GM06990 (cell line): ENCODE measurements around the gene GRIN3B.

Experiments
- DNase-seq: peaks from one replicate; pipeline ENCODE4 v3.0.0-alpha.2; 2011; ENCODE audit not compliant: insufficient read length; ENCODE audit errors: extremely low read depth
- H3K27me3 ChIP-seq: replicated peaks from 2 replicates; pipeline ENCODE4 v1.6.0; 2011; ENCODE audit warnings: low read length; ENCODE audit not compliant: control insufficient read depth, insufficient read depth
- H3K36me3 ChIP-seq: 2 replicates; pipeline ENCODE4 v1.5.1; 2011; ENCODE audit warnings: low read length; ENCODE audit not compliant: control insufficient read depth, insufficient read depth
- H3K4me3 ChIP-seq: replicated peaks from 2 replicates; pipeline ENCODE4 v1.5.1; 2011; ENCODE audit warnings: low read depth, mild to moderate bottlenecking, control low read depth, low read length
- TF ChIP-seq, protein P1 (sequence below): IDR thresholded peaks from 2 replicates; pipeline ENCODE4 v1.5.1; 2011; ENCODE audit warnings: low read length, control low read depth, mild to moderate bottlenecking, inconsistent platforms; ENCODE audit not compliant: insufficient read depth, poor library complexity, severe bottlenecking

The GRIN3B gene, protein sequence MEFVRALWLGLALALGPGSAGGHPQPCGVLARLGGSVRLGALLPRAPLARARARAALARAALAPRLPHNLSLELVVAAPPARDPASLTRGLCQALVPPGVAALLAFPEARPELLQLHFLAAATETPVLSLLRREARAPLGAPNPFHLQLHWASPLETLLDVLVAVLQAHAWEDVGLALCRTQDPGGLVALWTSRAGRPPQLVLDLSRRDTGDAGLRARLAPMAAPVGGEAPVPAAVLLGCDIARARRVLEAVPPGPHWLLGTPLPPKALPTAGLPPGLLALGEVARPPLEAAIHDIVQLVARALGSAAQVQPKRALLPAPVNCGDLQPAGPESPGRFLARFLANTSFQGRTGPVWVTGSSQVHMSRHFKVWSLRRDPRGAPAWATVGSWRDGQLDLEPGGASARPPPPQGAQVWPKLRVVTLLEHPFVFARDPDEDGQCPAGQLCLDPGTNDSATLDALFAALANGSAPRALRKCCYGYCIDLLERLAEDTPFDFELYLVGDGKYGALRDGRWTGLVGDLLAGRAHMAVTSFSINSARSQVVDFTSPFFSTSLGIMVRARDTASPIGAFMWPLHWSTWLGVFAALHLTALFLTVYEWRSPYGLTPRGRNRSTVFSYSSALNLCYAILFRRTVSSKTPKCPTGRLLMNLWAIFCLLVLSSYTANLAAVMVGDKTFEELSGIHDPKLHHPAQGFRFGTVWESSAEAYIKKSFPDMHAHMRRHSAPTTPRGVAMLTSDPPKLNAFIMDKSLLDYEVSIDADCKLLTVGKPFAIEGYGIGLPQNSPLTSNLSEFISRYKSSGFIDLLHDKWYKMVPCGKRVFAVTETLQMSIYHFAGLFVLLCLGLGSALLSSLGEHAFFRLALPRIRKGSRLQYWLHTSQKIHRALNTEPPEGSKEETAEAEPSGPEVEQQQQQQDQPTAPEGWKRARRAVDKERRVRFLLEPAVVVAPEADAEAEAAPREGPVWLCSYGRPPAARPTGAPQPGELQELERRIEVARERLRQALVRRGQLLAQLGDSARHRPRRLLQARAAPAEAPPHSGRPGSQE

DNA sequence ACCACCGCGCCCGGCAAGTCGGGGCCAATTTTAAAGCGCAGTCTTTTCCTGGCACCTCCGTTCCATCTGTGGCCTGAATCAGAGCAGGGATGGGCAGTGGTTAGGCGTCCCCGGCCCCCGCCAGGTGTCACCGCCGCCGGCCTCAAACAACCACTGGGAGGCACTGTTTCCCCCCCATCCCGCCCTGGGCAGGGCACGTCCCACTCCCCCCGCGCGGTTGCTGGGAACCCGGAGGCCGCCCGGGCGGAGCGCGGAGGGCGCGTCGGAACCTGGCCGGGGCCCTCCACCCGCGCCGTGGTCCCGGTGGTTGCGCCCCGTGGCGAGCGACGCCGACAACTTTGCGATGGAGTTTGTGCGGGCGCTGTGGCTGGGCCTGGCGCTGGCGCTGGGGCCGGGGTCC, at the start of gene GRIN3B:
Gene GRIN3B (plus strand): TSS at position 325 of the 400 bp plus-strand sequence. CDS start 19 bp downstream, at position 344.
- no peak for DNase-seq
- H3K27me3 ChIP-seq, result no peaks in the 10 kb centered on the region; the same call in 1 of the 2 replicates
- TF ChIP-seq, protein P1, sequence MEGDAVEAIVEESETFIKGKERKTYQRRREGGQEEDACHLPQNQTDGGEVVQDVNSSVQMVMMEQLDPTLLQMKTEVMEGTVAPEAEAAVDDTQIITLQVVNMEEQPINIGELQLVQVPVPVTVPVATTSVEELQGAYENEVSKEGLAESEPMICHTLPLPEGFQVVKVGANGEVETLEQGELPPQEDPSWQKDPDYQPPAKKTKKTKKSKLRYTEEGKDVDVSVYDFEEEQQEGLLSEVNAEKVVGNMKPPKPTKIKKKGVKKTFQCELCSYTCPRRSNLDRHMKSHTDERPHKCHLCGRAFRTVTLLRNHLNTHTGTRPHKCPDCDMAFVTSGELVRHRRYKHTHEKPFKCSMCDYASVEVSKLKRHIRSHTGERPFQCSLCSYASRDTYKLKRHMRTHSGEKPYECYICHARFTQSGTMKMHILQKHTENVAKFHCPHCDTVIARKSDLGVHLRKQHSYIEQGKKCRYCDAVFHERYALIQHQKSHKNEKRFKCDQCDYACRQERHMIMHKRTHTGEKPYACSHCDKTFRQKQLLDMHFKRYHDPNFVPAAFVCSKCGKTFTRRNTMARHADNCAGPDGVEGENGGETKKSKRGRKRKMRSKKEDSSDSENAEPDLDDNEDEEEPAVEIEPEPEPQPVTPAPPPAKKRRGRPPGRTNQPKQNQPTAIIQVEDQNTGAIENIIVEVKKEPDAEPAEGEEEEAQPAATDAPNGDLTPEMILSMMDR, result peak; percentile 62
- no peaks in the 10 kb centered on the region for H3K36me3 ChIP-seq
- H3K4me3 ChIP-seq, result no peak within 1 kb of the TSS

DNA sequence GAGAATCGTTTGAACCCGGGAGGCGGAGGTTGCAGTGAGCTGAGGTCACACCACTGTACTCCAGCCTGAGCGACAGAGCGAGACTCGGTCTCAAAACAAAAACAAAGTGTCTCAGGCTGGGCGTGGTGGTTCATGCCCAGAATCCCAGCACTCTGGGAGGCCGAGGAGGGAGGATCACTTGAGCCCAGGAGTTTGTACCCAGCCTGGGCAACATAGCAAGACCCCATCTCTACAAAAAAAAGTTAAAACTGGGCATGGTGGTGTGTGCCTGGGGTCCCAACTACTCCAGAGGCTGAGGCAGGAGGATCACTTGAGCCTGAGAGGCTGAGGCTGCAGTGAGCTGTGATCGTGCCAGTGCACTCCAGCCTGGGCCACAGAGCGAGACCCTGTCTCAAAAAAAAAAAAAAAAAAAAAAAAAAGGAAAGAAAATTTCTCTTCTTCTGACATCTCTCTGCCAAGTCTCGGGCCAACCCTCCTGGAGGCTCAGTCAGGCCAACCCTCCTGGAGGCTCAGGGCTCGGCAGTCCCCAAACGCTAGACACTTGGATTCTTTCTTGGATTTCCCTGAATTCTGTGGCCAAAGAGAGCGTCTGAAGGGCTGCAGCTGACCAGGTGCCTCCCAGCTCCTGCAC, 48.1 kb upstream of the GRIN3B start:
- no peak for DNase-seq
- H3K27me3 ChIP-seq, result no peaks in the 10 kb centered on the region
- TF ChIP-seq, protein P1, result no peak
- peak overlapping the region; percentile 50 for H3K4me3 ChIP-seq
- H3K36me3 ChIP-seq, result peaks cover 2% of the 10 kb centered on the region; the same call in 1 of the 2 replicates

DNA sequence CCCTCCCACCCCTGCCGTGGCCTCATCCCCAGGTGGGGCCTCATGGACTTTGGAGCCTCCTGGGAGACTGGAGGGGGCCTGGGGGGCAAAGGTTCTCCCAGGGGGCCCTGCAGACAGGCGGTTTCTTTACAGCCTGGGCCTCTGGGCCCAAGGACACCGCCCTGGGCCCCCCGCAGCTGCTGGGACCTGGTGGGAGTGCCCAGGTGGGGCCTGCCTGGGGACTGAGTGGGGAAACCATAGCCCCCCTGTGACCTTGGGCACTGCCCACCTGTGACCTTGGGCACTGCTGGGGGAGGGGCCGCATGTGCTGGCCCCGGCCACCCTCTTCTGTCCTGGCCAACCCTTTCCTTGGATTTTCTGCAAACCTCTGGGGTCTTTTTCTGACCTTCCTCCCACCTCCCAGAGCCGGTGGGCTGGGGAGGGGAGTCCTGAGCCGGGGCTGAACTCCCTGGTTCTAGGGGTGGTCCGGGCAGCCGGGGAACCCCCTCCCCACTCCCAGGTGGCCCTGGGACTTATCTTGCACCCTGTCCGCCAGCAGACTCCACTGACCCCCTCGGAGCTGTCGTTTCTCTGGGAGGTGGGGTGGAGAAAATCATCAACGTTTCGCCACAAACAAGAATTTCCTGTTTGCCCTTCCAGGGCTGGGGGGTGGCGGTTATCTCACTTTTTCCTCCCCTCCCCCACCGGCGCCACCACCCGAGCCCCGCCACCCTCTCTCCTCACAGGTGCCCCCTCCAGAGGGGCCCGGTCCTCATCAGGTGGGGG, 47.4 kb upstream of the GRIN3B start:
- Histone ChIP-seq H3K27me3 (no peaks in the 10 kb centered on the region), H3K36me3 (peaks cover 2% of the 10 kb centered on the region; the same call in 1 of the 2 replicates), H3K4me3 (peak overlapping the region; percentile 50)
- no peak for DNase-seq
- TF ChIP-seq, protein P1, result no peak

DNA sequence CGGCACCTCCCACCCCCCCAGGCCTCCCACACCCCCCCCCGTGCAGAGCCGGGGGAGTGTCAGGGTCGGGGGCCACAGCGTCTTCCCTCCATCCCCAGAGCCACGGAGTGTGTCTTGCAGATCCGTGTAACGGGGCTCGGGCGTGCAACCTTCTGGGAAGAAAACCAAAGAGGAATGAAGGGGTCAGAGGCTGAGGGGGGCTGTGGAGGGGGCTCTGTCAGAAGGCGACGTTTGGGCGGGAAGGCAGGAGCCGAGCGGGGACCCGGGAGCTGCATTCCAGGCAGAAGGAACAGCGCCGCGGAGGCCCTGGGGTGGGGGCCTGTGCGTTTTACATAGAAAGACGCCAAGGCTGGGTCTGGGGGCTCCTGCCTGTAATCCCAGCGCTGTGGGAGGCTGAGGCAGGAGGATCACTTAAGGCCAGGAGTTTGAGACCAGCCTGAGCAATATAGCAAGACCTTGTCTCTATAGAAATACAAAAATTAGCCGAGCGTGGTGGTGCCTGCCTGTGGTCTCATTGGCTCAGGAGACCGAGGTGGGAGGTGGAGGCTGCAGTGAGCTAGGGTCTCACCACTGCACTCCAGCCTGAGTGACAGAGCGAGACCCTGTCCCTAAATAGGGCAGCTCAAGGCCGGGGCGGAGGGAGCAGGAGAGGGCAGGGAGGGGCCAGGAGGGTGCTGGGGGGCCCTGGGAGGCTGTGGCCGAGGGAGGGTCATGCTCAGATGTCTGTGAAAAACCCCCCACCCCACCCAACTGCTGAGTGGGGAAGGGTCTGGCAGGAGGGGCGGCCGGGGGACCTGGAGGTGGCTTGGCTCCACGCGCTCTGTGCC, 46.6 kb upstream of the GRIN3B start:
- H3K27me3 ChIP-seq, result no peaks in the 10 kb centered on the region
- TF ChIP-seq, protein P1, result no peak
- no peaks in the 10 kb centered on the region; the same call in 1 of the 2 replicates for H3K36me3 ChIP-seq
- peak overlapping the region; percentile 50 for H3K4me3 ChIP-seq
- DNase-seq, result no peak
